ENCODE results near the gene PTPRM. TPM values are rescaled to one million over a fixed set of nuclear protein-coding genes. Genes with fewer than 3 reads are reported as not detected.
A peak's percentile ranks its signal among the peaks of the same experiment; 100 is the strongest.
"Not testable (repeated sequence)": the region's sequence is repeated elsewhere in the genome, so short reads cannot be mapped to it uniquely, and the experiment has no call there.

PTPRM gene
- total RNA-seq, 1 donor from 2014 or later = 63.2 TPM

DNA sequence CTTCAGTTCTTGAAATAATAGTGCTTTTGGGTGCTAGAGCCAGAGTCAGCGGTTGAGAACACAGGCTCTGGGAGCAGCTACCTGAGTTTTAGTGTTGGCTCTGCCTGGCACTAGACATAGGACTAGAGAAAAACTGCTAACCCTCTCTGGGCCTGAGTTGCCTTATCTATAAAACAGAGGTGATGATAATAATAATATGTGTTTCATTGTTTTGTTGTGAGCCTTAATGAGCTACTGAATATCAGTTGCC lies 391.7 kb downstream of the PTPRM start:
- DNase-seq (ENCODE audit: low read depth) = no peak
- H3K4me3 ChIP-seq (ENCODE audit: low read depth, low read length) = no peak overlapping the region
- TF ChIP-seq, protein P1, sequence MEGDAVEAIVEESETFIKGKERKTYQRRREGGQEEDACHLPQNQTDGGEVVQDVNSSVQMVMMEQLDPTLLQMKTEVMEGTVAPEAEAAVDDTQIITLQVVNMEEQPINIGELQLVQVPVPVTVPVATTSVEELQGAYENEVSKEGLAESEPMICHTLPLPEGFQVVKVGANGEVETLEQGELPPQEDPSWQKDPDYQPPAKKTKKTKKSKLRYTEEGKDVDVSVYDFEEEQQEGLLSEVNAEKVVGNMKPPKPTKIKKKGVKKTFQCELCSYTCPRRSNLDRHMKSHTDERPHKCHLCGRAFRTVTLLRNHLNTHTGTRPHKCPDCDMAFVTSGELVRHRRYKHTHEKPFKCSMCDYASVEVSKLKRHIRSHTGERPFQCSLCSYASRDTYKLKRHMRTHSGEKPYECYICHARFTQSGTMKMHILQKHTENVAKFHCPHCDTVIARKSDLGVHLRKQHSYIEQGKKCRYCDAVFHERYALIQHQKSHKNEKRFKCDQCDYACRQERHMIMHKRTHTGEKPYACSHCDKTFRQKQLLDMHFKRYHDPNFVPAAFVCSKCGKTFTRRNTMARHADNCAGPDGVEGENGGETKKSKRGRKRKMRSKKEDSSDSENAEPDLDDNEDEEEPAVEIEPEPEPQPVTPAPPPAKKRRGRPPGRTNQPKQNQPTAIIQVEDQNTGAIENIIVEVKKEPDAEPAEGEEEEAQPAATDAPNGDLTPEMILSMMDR (conservative IDR thresholded peaks at IDR 0.05; ENCODE audit: low read depth, low read length) = no peak

DNA sequence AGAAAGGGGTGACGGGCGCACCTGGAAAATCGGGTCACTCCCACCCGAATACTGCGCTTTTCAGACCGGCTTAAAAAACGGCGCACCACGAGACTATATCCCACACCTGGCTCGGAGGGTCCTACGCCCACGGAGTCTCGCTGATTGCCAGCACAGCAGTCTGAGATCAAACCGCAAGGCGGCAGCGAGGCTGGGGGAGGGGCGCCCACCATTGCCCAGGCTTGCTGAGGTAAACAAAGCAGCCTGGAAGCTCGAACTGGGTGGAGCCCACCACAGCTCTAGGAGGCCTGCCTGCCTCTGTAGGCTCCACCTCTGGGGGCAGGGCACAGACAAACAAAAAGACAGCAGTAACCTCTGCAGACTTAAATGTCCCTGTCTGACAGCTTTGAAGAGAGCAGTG lies 399.6 kb downstream of the PTPRM start:
- not testable (repeated sequence) for H3K4me3 ChIP-seq (ENCODE audit: low read depth, low read length); DNase-seq (ENCODE audit: low read depth)

DNA sequence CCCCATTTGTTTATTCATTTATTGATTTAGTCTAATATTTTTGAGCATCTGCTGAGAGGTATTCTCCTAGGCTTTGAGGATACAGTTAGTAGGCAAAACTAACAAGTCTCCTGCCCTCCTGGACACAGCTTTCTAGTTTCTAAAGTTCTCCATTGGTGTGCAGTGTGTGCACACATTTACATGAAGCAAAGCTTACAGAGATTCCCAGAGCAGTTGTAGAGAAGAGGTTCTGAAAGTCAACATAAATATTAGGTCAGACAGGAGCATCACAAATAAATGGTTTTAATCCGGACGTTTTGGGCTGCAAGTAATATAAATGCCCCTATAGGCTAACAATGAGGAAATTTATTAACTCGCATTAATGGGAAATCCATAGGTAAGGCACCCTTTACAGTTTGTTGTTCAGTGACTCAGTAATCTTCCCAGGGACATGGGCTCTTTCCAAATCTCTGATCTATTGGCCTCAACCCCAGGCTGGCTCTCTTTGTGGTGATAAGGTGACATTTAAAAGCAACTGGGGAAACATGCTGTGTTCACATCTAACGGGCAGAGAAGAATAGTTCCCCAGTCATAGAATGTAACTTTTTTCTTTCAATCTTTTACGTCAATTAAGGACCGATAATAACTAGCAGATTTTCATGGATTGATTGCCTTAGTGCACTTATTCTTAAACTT lies 407.2 kb downstream of the PTPRM start:
- TF ChIP-seq, protein P1 (conservative IDR thresholded peaks at IDR 0.05; ENCODE audit: low read depth, low read length) = no peak
- DNase-seq (ENCODE audit: low read depth) = no peak
- H3K4me3 ChIP-seq (ENCODE audit: low read depth, low read length) = no peak overlapping the region

DNA sequence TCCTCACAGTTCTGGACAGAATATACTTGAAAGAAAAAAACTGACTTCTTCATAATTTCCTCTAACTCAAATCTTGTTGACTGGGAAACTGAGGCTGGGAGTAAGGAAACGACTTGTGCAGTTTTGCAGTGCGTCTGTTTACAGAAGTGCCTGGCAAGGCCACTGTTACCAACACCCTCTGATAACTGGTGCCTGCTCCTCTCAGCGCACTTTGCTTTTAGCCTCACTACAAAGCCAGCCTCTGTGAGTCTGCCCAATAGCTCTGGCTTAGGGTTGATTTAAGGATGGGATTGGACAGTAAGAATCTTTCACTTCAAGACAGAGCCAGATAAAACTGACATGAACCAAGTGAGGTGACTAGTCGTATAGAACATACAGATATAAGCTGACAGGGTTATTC lies 410.8 kb downstream of the PTPRM start:
- no peak overlapping the region for H3K4me3 ChIP-seq (ENCODE audit: low read depth, low read length)
- TF ChIP-seq, protein P1 (conservative IDR thresholded peaks at IDR 0.05; ENCODE audit: low read depth, low read length) = no peak
- no peak for DNase-seq (ENCODE audit: low read depth)

DNA sequence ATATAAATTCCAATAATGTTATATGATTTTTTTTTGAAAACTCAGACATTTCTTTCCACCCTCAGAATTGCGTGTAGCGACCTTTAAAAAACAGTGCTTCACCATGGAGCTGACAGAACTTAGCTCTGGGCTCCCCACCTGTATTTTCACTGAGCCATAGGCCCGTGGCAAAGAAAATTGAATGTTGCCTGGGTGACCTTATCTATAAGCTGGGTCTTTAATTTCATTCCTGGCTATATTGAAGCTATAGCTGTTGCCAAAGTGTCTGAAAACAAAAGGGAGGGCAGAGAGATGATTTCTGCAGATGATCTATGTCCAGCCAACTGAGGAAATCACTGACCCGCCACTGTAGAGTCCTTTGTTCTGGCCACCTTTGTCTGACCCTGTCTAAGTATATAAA lies 411.7 kb downstream of the PTPRM start:
- no peak for DNase-seq (ENCODE audit: low read depth)

DNA sequence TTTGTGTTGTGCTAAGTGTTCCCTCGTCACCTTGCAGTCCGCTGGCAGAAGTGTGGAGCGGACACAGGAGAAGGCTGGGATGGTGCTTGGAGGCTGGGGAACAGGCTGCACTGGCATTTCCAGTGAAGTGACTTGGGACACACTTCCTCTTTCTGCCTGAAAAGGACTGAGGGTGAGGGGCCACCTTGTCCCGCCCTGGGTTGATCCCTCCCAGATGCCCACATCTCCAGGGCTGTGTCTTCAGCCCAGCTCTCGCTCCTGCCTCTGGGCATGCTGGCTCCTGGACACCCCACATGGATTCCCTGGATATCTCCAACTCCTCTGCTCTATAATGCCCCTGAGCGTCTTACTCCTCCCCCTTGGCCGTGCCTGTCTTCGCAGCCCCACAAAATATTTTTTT lies 412.6 kb downstream of the PTPRM start:
- TF ChIP-seq, protein P1 (conservative IDR thresholded peaks at IDR 0.05; ENCODE audit: low read depth, low read length) = no peak
- H3K4me3 ChIP-seq (ENCODE audit: low read depth, low read length) = no peak overlapping the region
- no peak for DNase-seq (ENCODE audit: low read depth)

More for the DNA sequence above, 411.7 kb downstream of the PTPRM start:
- no peak overlapping the region for H3K4me3 ChIP-seq (ENCODE audit: low read depth, low read length)
- TF ChIP-seq, protein P1 (conservative IDR thresholded peaks at IDR 0.05; ENCODE audit: low read depth, low read length) = no peak

DNA sequence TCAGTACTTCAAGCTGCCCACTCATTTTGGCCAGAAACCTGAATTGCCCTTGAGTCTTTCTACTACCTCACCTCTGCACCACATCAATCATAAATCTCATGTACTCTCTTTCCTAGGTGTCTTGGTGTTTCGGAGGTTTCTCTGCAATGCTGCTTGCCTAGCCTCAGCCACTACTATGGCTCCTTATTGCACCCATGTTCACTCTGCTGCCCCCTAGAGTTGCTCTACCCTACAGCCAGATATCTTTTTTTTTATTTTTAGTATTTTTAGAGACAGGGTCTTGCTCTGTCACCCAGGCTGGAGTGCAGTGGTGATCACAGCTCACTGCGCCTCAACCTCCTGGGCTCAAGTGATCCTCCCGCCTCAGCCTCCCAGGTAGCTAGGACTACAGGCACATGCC lies 413.0 kb downstream of the PTPRM start:
- TF ChIP-seq, protein P1 (conservative IDR thresholded peaks at IDR 0.05; ENCODE audit: low read depth, low read length) = peak; percentile 40
- no peak for DNase-seq (ENCODE audit: low read depth)

More for the DNA sequence above, 413.0 kb downstream of the PTPRM start:
- no peak overlapping the region for H3K4me3 ChIP-seq (ENCODE audit: low read depth, low read length)
